Vagina (tissue), 2 donors: ENCODE data around the gene KBTBD8. TPM values are rescaled to one million over a fixed set of nuclear protein-coding genes. Genes with fewer than 3 reads are reported as not detected.

Experiments used
- DNase-seq, 2 donors: peaks; one replicate each; pipeline ENCODE4 v3.0.0-alpha.2; 2017; ENCODE audit errors: extremely low spot score in 2 of 2
- H3K27ac ChIP-seq: fragments of 200-600 bp; sonication (generic); one replicate; pipeline ENCODE4 v1.5.1; 2019
- H3K27me3 ChIP-seq: fragments of 200-600 bp; sonication (generic); one replicate; pipeline ENCODE4 v1.5.1; 2019
- H3K36me3 ChIP-seq, 2 donors: fragments of 200-600 bp; sonication (generic); one replicate each; pipeline ENCODE4 v1.5.1; 2017 to 2019
- H3K4me1 ChIP-seq: fragments of 200-600 bp; sonication (generic); one replicate; pipeline ENCODE4 v1.5.1; 2019
- H3K4me3 ChIP-seq, 2 donors: fragments of 200-600 bp; sonication (generic); 1 replicate in 1 of 2; 2 replicates in 1 of 2; pipeline ENCODE4 v1.5.1; 2016 to 2019
- H3K9me3 ChIP-seq: fragments of 200-600 bp; sonication (generic); one replicate; pipeline ENCODE4 v1.5.1; 2019
- POLR2A ChIP-seq, 2 donors: fragments of 450-650 bp; IDR thresholded peaks; one replicate each; pipeline ENCODE4 v1.6.1; 2017; ENCODE audit warnings: antibody characterized with exemption in 2 of 2, mild to moderate bottlenecking in 2 of 2, moderate library complexity in 2 of 2
- POLR2AphosphoS5 ChIP-seq, 2 donors: sonication (generic); formaldehyde crosslinking; IDR thresholded peaks; one replicate each; pipeline ENCODE4 v1.9.0; 2017; ENCODE audit warnings: antibody characterized with exemption in 2 of 2, mild to moderate bottlenecking in 2 of 2, low read depth in 1 of 2; ENCODE audit not compliant: insufficient read depth in 1 of 2
- intact Hi-C: fragments of 100-400 bp; cut with DNase I; formaldehyde crosslinking; loops from one replicate; pipeline ENCODE4 v1.15.1; 2023
- total RNA-seq: library from RNA; depleted of rRNA; stranded (reverse); fragments of >200 nt; gene quantifications from one replicate; pipeline ENCODE4 v1.2.3, GENCODE V29; 2016
- TF ChIP-seq, protein P1 (sequence below), 3 experiments: fragments of 450-650 bp in 2 of 3; fragments of 200-600 bp in 1 of 3; sonication (generic) in 1 of 3; IDR thresholded peaks; one replicate each; pipeline ENCODE4 v1.5.1; 2017 to 2019; ENCODE audit warnings: antibody characterized with exemption in 3 of 3, mild to moderate bottlenecking in 2 of 3, moderate library complexity in 2 of 3

KBTBD8 gene
- total RNA-seq, 1 donor from 2014 or later, result 0.49 TPM

- TF ChIP-seq POLR2A (IDR thresholded peaks at IDR 0.05), result no peak
- TF ChIP-seq, protein P1, sequence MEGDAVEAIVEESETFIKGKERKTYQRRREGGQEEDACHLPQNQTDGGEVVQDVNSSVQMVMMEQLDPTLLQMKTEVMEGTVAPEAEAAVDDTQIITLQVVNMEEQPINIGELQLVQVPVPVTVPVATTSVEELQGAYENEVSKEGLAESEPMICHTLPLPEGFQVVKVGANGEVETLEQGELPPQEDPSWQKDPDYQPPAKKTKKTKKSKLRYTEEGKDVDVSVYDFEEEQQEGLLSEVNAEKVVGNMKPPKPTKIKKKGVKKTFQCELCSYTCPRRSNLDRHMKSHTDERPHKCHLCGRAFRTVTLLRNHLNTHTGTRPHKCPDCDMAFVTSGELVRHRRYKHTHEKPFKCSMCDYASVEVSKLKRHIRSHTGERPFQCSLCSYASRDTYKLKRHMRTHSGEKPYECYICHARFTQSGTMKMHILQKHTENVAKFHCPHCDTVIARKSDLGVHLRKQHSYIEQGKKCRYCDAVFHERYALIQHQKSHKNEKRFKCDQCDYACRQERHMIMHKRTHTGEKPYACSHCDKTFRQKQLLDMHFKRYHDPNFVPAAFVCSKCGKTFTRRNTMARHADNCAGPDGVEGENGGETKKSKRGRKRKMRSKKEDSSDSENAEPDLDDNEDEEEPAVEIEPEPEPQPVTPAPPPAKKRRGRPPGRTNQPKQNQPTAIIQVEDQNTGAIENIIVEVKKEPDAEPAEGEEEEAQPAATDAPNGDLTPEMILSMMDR (IDR thresholded peaks at IDR 0.05), result no peak
- Histone ChIP-seq H3K36me3 (no peaks in the 10 kb centered on the region), H3K9me3 (no peaks in the 10 kb centered on the region), H3K4me3 (no peak overlapping the region), H3K27me3 (no peaks in the 10 kb centered on the region), H3K27ac (no peak overlapping the region), H3K4me1 (no peaks in the 10 kb centered on the region)
- intact Hi-C loops, result no loop called here
- DNase-seq, result no peak
Observed at GRCh38 chr3:67033079-67033478, 35.0 kb downstream of the KBTBD8 start.

- no peaks in the 10 kb centered on the region for H3K4me1 ChIP-seq
- intact Hi-C loops, result no loop called here
- no peaks in the 10 kb centered on the region for H3K27me3 ChIP-seq
- H3K4me3 ChIP-seq, result no peak overlapping the region
- no peaks in the 10 kb centered on the region for H3K9me3 ChIP-seq
- no peak for DNase-seq
- no peaks in the 10 kb centered on the region for H3K36me3 ChIP-seq
- no peak for TF ChIP-seq POLR2AphosphoS5 (IDR thresholded peaks at IDR 0.05; ENCODE audit: insufficient read depth in 1 of 2, low read depth in 1 of 2)
- TF ChIP-seq POLR2A (IDR thresholded peaks at IDR 0.05), result no peak
- TF ChIP-seq, protein P1 (IDR thresholded peaks at IDR 0.05), result no peak
- H3K27ac ChIP-seq, result no peak overlapping the region
Observed at GRCh38 chr3:67034371-67034770, 36.3 kb downstream of the KBTBD8 start.

GRCh38 chr3:67037615-67038014 lies 39.5 kb downstream of the KBTBD8 start:
- H3K27me3 ChIP-seq, result no peaks in the 10 kb centered on the region
- intact Hi-C loops, result no loop called here
- H3K36me3 ChIP-seq, result no peaks in the 10 kb centered on the region
- no peak for DNase-seq
- no peaks in the 10 kb centered on the region for H3K9me3 ChIP-seq
- H3K27ac ChIP-seq, result no peak overlapping the region
- no peak for TF ChIP-seq POLR2A (IDR thresholded peaks at IDR 0.05)
- TF ChIP-seq, protein P1 (IDR thresholded peaks at IDR 0.05), result no peak
- TF ChIP-seq POLR2AphosphoS5 (IDR thresholded peaks at IDR 0.05; ENCODE audit: insufficient read depth in 1 of 2, low read depth in 1 of 2), result no peak
- H3K4me1 ChIP-seq, result no peaks in the 10 kb centered on the region
- no peak overlapping the region for H3K4me3 ChIP-seq

- H3K27ac ChIP-seq, result no peak overlapping the region
- no peak for DNase-seq
- intact Hi-C loops, result no loop called here
- H3K4me1 ChIP-seq, result no peaks in the 10 kb centered on the region
- no peaks in the 10 kb centered on the region for H3K27me3 ChIP-seq
- TF ChIP-seq POLR2AphosphoS5 (IDR thresholded peaks at IDR 0.05; ENCODE audit: insufficient read depth in 1 of 2, low read depth in 1 of 2), result no peak
- TF ChIP-seq, protein P1 (IDR thresholded peaks at IDR 0.05), result no peak
- TF ChIP-seq POLR2A (IDR thresholded peaks at IDR 0.05), result no peak
- H3K4me3 ChIP-seq, result no peak overlapping the region
- H3K36me3 ChIP-seq, result no peaks in the 10 kb centered on the region
- no peaks in the 10 kb centered on the region for H3K9me3 ChIP-seq
Observed at GRCh38 chr3:67044295-67044694, 46.2 kb downstream of the KBTBD8 start.

- no peak for TF ChIP-seq POLR2AphosphoS5 (IDR thresholded peaks at IDR 0.05; ENCODE audit: insufficient read depth in 1 of 2, low read depth in 1 of 2)
- no peak for TF ChIP-seq POLR2A (IDR thresholded peaks at IDR 0.05)
Observed at GRCh38 chr3:67044955-67045354, 46.8 kb downstream of the KBTBD8 start.

More at GRCh38 chr3:67044955-67045354, 46.8 kb downstream of the KBTBD8 start:
- H3K27ac ChIP-seq, result no peak overlapping the region
- intact Hi-C loops, result no loop called here
- no peak overlapping the region for H3K4me3 ChIP-seq
- DNase-seq, result no peak
- no peaks in the 10 kb centered on the region for H3K9me3 ChIP-seq
- H3K4me1 ChIP-seq, result no peaks in the 10 kb centered on the region
- no peaks in the 10 kb centered on the region for H3K36me3 ChIP-seq
- no peaks in the 10 kb centered on the region for H3K27me3 ChIP-seq
